Measurements from ENCODE around the gene ADAM8. TPM values are rescaled to one million over a fixed set of nuclear protein-coding genes. Genes with fewer than 3 reads are reported as not detected.
A peak's percentile ranks its signal among the peaks of the same experiment; 100 is the strongest.

The ADAM8 gene
- polyA plus RNA-seq, 3 donors from 2014 or later: 143 to 294 (median 153) TPM

DNA sequence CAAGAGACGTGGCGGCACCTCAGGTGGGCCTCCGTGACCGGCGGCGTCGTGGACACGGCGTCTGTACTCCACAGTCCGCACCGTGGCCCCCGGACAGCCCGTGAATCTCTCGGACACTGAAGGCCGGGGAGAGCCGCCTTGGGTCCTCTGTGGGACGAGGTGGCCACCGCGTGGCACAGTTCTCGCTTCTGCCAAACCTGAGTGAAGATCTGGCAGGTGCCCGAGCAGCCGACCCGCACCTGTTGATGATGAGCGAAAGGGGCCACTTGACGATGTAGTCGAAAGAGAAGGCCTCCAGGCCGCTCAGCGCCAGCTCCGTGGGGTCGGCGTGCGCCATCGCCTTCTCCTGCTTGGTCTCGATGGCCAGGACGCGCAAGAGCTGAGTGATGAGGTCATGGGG, 8.5 kb upstream of the ADAM8 start:
- Mint-ChIP-seq H3K9me3 (no peaks in the 10 kb centered on the region), H3K36me3 (peaks cover 26 to 50% (median 28%) of the 10 kb centered on the region in 3 donors), H3K27me3 (ENCODE audit: low read depth in 3 of 3) (peaks cover 0 to 4% (median 0%) of the 10 kb centered on the region in 3 donors), H3K4me1 (peaks cover 1 to 7% of the 10 kb centered on the region in 2 donors), H3K27ac (no peak overlapping the region), H3K4me3 (no peak overlapping the region)
- DNase-seq: no peak

GRCh38 chr10:133283931-133284330, 7.3 kb upstream of the ADAM8 start:
- H3K27me3 Mint-ChIP-seq (ENCODE audit: low read depth in 3 of 3): peaks cover 2 to 7% (median 2%) of the 10 kb centered on the region in 3 donors
- no peak overlapping the region for H3K4me3 Mint-ChIP-seq
- no peak for DNase-seq
- H3K4me1 Mint-ChIP-seq: peaks cover 14 to 20% of the 10 kb centered on the region in 2 donors
- H3K27ac Mint-ChIP-seq: no peak overlapping the region
- peaks cover 24 to 48% (median 27%) of the 10 kb centered on the region in 3 donors for H3K36me3 Mint-ChIP-seq
- H3K9me3 Mint-ChIP-seq: no peaks in the 10 kb centered on the region

GRCh38 chr10:133282846-133283390, 6.2 kb upstream of the ADAM8 start:
- DNase-seq: no peak
- Mint-ChIP-seq H3K36me3 (peaks cover 21 to 44% (median 24%) of the 10 kb centered on the region in 3 donors), H3K4me3 (no peak overlapping the region), H3K4me1 (peaks cover 24 to 30% of the 10 kb centered on the region in 2 donors), H3K27me3 (ENCODE audit: low read depth in 3 of 3) (peaks cover 9 to 17% (median 11%) of the 10 kb centered on the region in 3 donors), H3K27ac (peak overlapping the region in 1 of 6 donors; percentile 40), H3K9me3 (no peaks in the 10 kb centered on the region)

DNA sequence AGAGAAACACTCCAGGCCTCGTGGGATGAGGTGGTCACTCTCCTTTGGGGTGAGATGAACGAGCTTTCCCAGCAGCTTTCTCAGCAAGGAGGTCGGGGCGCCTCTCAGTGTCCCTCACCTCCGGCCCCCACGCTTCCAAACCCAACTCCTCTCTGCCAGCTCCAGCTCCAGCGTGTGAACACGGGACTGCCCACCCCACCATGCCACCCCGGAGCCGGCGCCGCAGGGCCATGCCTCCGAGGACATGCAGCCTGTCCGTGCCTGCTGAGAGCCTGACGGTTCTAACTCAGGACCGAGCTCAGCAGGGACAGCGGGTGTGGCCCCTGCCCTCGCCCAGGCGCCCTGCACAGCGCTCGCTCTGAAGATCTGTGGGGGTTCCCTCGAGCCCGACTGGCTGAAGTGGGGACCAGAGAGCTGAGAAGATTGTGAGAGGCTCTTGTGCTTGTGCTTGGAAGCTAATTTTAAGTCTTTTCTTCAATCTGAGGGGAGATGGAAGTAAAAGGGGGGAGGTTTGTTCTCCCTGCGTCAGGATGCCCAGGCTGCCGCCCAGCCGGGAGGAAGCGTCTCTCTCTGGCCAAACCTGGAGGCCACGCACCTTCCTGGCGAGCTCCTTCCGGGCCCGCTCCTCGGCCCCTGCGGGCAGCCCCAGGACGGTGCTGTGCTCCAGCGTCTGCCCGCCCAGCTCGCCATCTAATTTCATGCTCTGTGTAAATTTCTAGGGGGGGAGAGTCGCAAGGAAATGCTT, 5.1 kb upstream of the ADAM8 start:
- H3K4me3 Mint-ChIP-seq: no peak overlapping the region

GRCh38 chr10:133281084-133281483, 4.4 kb upstream of the ADAM8 start:
- Mint-ChIP-seq H3K27ac (peak overlapping the region in 2 of 6 donors; percentile 40 to 100), H3K27me3 (ENCODE audit: low read depth in 3 of 3) (peaks cover 9 to 23% (median 14%) of the 10 kb centered on the region in 3 donors), H3K9me3 (no peaks in the 10 kb centered on the region), H3K36me3 (peaks cover 11 to 30% (median 14%) of the 10 kb centered on the region in 3 donors), H3K4me1 (peaks cover 29 to 33% of the 10 kb centered on the region in 2 donors), H3K4me3 (no peak overlapping the region)
- no peak for DNase-seq

More for the DNA sequence above, 5.1 kb upstream of the ADAM8 start:
- H3K9me3 Mint-ChIP-seq: no peaks in the 10 kb centered on the region
- peak overlapping the region in 5 of 6 donors; percentile 30 to 81 (median 66) for H3K27ac Mint-ChIP-seq
- peaks cover 29 to 34% of the 10 kb centered on the region in 2 donors for H3K4me1 Mint-ChIP-seq
- DNase-seq: no peak
- peaks cover 9 to 23% (median 14%) of the 10 kb centered on the region in 3 donors for H3K27me3 Mint-ChIP-seq (ENCODE audit: low read depth in 3 of 3)
- H3K36me3 Mint-ChIP-seq: peaks cover 18 to 37% (median 22%) of the 10 kb centered on the region in 3 donors

- DNase-seq: no peak
- Mint-ChIP-seq H3K4me1 (peaks cover 29 to 37% of the 10 kb centered on the region in 2 donors), H3K36me3 (peaks cover 5 to 24% (median 9%) of the 10 kb centered on the region in 3 donors), H3K27me3 (ENCODE audit: low read depth in 3 of 3) (peaks cover 13 to 28% (median 19%) of the 10 kb centered on the region in 3 donors), H3K4me3 (peak overlapping the region in 4 of 5 donors; percentile 93 to 99 (median 97)), H3K9me3 (no peaks in the 10 kb centered on the region), H3K27ac (peak overlapping the region; percentile 99 to 100 (median 100))
Observed at GRCh38 chr10:133280391-133281059, 3.9 kb upstream of the ADAM8 start.

GRCh38 chr10:133279326-133280226, 2.9 kb upstream of the ADAM8 start:
- peaks cover 3 to 18% (median 5%) of the 10 kb centered on the region in 3 donors for H3K36me3 Mint-ChIP-seq
- H3K4me1 Mint-ChIP-seq: peaks cover 29 to 41% of the 10 kb centered on the region in 2 donors
- H3K9me3 Mint-ChIP-seq: no peaks in the 10 kb centered on the region
- DNase-seq: peak; percentile 38 to 43 (median 42)
- peak overlapping the region; percentile 99 to 100 (median 100) for H3K27ac Mint-ChIP-seq
- H3K4me3 Mint-ChIP-seq: peak overlapping the region; percentile 93 to 99 (median 98)
- H3K27me3 Mint-ChIP-seq (ENCODE audit: low read depth in 3 of 3): peaks cover 17 to 34% (median 19%) of the 10 kb centered on the region in 3 donors

GRCh38 chr10:133278577-133279265, 2.1 kb upstream of the ADAM8 start:
- Mint-ChIP-seq H3K4me3 (peak overlapping the region; percentile 93 to 99 (median 98)), H3K27ac (peak overlapping the region; percentile 99 to 100 (median 100)), H3K4me1 (peaks cover 29 to 42% of the 10 kb centered on the region in 2 donors), H3K9me3 (no peaks in the 10 kb centered on the region), H3K27me3 (ENCODE audit: low read depth in 3 of 3) (peaks cover 18 to 34% (median 19%) of the 10 kb centered on the region in 3 donors), H3K36me3 (peaks cover 2 to 12% (median 2%) of the 10 kb centered on the region in 3 donors)
- DNase-seq: peak; percentile 93 to 94 (median 94)

GRCh38 chr10:133277993-133278576, 1.4 kb upstream of the ADAM8 start:
- peaks cover 0 to 10% (median 0%) of the 10 kb centered on the region in 3 donors for H3K36me3 Mint-ChIP-seq
- H3K27me3 Mint-ChIP-seq (ENCODE audit: low read depth in 3 of 3): peaks cover 18 to 34% (median 19%) of the 10 kb centered on the region in 3 donors
- no peaks in the 10 kb centered on the region for H3K9me3 Mint-ChIP-seq
- DNase-seq: peak in 2 of 3 donors; percentile 32 to 43
- H3K4me3 Mint-ChIP-seq: peak overlapping the region; percentile 93 to 99 (median 98)
- H3K4me1 Mint-ChIP-seq: peaks cover 29 to 42% of the 10 kb centered on the region in 2 donors
- H3K27ac Mint-ChIP-seq: peak overlapping the region; percentile 99 to 100 (median 100)

GRCh38 chr10:133277277-133277992, 767 bp upstream of the ADAM8 start:
- peaks cover 0 to 8% (median 0%) of the 10 kb centered on the region in 3 donors for H3K36me3 Mint-ChIP-seq
- peak overlapping the region; percentile 93 to 99 (median 98) for H3K4me3 Mint-ChIP-seq

DNA sequence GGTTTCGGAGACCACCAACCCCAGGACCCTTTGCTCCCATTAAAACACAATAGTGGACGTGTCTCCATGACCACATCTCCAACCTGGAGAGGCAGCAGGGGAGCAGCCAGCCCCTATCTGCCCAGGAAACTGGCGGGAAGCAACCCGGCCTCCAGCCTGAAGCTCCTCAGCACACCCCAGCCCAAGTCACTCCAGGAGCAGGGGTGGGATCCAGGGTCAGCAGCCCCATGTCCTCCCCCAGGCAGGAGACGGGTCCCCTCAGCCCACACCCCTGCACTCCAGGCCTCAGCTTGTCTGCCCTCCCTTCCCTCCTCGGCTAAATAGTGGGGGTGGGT, 601 bp downstream of the ADAM8 start:
- Mint-ChIP-seq H3K4me1 (peaks cover 29 to 42% of the 10 kb centered on the region in 2 donors), H3K36me3 (no peaks in the 10 kb centered on the region), H3K27me3 (ENCODE audit: low read depth in 3 of 3) (peaks cover 18 to 34% (median 19%) of the 10 kb centered on the region in 3 donors), H3K9me3 (no peaks in the 10 kb centered on the region), H3K27ac (peak overlapping the region; percentile 92 to 100 (median 96)), H3K4me3 (peak overlapping the region; percentile 92 to 94 (median 93))
- DNase-seq: no peak

More at GRCh38 chr10:133277277-133277992, 767 bp upstream of the ADAM8 start:
- H3K9me3 Mint-ChIP-seq: no peaks in the 10 kb centered on the region
- peaks cover 29 to 42% of the 10 kb centered on the region in 2 donors for H3K4me1 Mint-ChIP-seq
- peak; percentile 51 to 66 (median 65) for DNase-seq
- peak overlapping the region; percentile 99 to 100 (median 100) for H3K27ac Mint-ChIP-seq
- H3K27me3 Mint-ChIP-seq (ENCODE audit: low read depth in 3 of 3): peaks cover 18 to 34% (median 19%) of the 10 kb centered on the region in 3 donors
